AML-193 (cell line): ENCODE measurements around the gene RBM19.

Source experiments
- DNase-seq, 2 experiments: peaks; one replicate each; lab custom pipeline; 2025; lab: John Stamatoyannopoulos, UW

The RBM19 gene

GRCh38 chr12:113955109-113955970 is 10.8 kb downstream of the RBM19 start:
- DNase-seq, result no peak

GRCh38 chr12:113954547-113954946 is 11.6 kb downstream of the RBM19 start:
- no peak for DNase-seq

GRCh38 chr12:113950873-113951272 is 15.3 kb downstream of the RBM19 start:
- DNase-seq, result no peak

- peak; percentile 29 to 45 for DNase-seq
These were observed 16.5 kb downstream of the RBM19 start for GRCh38 chr12:113949321-113950305.

GRCh38 chr12:113948151-113948914 is 17.8 kb downstream of the RBM19 start:
- DNase-seq, result no peak

- no peak for DNase-seq
These were observed 19.9 kb downstream of the RBM19 start for GRCh38 chr12:113946175-113946574.

GRCh38 chr12:113945174-113946173 is 20.7 kb downstream of the RBM19 start:
- no peak for DNase-seq

DNA sequence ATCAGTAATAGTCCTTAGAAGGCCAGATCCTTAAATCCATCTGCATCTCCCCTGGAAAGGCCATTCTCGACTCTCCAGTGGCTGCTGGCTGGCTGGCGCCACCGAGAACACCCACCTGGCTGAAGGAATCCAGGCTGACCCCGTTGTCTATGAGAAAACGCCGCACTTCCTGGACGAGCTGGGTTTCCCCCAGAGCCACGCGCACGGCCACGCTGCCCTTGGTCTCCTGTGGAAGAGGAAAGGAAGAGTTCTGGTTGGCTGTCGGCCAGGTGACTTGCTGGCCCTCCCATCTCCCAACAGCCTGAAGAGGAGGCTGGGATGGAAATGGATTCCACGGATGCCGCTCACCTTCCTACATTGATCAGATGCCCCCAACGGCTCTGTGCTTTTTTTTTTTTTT is 23.9 kb downstream of the RBM19 start:
- no peak for DNase-seq

DNA sequence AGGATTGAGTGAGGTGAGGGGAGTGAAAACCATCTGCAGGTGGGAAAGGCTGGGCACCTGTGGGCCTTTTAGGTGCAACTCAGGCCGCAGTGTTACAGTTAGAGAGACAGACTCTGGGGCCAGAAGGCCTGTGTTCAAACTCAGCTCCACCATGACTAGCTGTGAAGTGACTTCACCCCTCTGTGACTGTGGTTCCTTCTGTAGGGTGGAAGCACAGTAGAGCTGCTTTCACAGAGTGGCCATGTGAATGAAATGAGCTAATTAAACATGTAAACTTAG is 25.0 kb downstream of the RBM19 start:
- DNase-seq, result no peak

- DNase-seq, result no peak
These were observed 25.5 kb downstream of the RBM19 start for GRCh38 chr12:113940357-113941207.

DNA sequence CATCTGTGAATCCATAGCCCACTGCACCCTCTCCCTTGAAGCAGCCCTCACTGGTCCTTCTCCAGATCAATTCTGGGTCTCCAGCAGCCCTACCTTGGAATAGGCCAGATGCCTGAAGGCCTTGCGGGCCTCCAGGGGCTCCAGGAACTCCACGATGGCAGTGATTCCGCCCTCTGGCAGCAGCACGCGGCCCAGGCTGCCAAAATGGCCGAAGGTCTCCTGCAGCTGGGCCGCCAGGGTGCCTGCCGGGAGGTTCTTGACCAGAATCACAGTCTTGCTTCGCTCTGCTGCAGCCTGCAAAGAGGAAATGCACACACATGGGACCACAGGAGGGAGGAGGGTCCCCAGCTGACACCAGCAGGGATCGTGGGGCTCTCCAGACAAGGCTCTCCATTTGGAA is 26.3 kb downstream of the RBM19 start:
- DNase-seq, result no peak

DNA sequence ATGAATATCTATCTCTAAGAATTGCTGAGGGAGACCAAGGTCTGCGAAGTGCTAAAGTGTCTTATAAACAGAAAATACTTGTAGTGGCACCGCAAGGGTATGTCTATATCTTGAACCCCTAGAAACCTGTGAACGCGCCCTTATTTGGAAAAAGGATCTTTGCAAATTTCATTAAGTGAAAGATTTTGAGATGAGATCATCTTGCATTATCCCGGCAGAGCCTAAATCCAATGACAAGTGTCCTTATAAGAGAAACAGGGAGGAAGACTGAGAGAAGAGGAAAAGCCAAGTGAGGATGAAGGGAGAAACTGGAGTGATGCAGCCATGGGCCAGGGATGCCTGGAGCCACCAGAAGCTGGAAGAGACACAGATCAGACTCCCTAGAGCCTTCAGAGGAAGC is 27.7 kb downstream of the RBM19 start:
- DNase-seq, result no peak

DNA sequence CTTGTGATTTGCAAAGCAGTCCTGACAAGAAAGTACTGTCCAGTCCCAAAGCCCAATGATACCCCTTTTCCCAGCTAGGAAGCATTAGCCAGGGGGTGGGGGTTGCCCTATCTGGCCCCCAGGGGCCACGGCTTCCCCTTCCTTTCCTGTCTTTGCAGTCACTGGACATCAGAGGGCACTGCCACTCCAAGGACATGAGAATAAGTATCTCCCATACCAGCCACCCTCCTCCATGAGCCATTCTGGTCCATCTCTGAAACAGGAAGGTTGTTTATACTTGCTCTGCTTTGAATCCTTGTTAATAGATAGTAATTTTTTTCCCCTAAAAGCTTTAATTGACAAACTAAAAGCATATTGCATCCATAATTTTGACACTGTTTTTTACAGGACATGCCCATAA is 29.7 kb downstream of the RBM19 start:
- no peak for DNase-seq

DNA sequence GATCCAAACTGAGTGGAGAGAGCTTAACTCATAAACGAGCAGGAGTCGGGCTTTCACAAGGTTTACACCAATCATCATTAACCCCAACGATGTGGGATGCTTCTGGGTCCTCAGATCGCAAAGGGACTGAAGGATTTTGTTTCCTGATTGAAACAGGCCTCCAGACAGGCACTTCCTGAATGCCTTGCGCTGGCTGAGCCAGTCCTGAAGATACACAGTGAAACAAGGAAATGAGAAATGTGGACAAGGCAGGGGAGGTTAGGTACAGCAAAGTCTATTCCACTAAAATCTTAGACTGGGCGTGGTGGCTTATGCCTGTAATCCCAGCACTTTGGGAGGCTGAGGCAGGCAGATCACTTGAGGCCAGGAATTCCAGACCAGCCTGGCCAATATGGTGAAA is 30.7 kb downstream of the RBM19 start:
- no peak for DNase-seq

GRCh38 chr12:113934946-113935345 is 31.2 kb downstream of the RBM19 start:
- DNase-seq, result no peak

DNA sequence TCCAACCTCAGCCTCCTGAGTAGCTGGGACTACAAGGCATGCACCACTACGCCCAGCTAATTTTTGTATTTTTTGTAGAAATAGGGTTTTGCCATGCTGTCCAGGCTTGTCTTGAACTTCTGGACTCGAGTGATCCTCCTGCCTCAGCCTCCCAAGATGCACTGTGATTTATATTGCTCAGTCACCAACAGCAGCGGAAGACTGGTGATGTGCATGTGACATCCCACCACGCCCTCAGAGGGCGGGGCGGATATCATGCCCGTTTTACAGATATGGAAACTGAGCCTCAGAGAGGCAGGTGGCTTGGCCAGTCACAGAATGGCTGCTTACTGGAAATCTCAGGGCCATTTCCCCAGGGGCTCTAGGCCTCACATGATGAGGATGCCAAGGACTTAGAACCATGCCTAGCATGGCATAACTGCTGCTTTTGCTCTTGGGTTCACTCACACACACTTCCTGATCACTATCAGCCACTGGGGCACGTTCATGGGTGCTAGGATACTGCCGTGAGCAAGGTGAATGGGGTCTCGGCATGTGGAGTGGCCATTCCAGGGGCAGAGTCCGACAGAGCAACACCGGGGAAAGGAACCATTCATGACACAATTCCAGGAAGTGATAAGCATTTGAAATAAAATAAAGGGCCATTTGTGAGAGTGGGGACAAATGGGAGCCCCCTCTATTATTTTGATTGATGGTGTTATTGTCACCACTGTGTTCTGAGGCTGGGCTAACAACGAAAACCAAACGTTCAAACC is 31.9 kb downstream of the RBM19 start:
- no peak for DNase-seq

DNA sequence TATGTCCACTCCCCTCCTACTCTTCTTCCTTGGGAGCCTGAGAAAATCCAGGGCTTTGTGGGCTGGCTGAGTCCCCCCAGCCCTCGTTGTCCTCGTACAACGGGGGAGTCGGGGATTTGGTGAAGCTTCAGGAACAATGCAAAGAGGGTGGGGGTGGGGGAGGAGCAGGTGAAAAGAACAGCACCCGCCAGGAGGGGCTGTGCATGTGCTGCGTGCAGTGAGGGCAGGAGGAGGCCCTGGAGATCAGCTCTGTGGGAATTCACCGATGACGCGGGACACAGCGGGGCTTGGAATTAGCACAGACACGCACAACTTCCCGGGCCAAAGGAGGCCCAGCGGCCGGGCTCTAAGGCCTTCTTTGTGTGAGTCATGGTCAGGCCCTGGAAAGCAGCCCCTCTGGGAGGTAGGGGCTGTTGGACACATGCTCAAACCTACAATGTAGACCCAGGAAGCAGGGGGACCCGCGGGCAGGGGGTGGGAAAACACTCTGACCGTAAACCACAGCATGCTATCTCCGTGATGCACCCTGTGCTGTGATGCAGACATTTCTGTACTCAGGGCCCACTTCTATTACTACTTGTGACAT is 32.8 kb downstream of the RBM19 start:
- no peak for DNase-seq

DNA sequence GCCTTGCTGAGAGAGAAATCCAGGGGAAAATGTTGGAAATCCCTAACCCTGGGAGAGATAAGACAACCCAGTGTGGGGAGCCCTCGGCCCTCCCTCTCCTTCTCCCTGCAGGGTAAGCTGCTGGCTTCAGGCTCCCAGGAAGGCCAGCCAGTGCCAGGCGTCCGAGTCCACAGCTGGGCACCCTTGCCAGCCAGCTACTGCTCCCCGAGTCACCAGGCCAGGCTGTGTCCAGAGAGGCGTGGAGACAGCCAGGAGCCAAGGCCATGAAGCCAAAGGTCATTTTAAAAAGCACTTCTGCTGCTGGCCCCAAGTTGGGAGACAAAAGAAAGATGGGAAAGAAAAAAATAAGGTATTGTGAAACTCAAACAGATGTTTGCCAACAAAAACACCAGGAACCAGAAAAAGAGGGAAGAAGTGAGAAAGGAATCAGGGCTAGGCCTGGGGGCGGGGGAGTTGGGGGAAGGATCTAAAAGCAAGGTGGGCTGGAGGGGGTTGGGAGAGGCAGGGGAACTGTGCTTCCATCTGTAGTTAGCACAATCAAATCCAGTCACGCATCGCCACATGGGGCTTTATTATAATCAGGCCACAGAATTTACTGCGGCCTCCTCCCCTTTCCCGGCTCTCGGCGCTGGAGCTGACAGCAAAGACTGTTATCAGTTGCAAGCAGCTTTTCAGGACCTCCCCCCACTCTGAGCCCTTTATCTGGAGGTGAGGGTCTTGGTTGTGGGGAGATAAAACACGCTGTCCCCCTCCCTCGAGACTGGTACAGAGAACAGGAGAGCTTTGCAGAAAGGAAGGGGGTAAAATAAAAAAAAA is 33.5 kb downstream of the RBM19 start:
- DNase-seq, result no peak
